ENCODE data around the gene ACP1.

Gene ACP1

GRCh38 chr2:264493-265468, at the start of gene ACP1:
Gene ACP1 (plus strand): TSS chr2:264947. CDS start chr2:264965, 18 bp downstream.
- peak; percentile 96 for DNase-seq (ENCODE audit: low spot score)

GRCh38 chr2:216068-216467, 48.7 kb upstream of the ACP1 start:
- DNase-seq (ENCODE audit: low spot score) = no peak

GRCh38 chr2:223451-223850, 41.3 kb upstream of the ACP1 start:
- DNase-seq (ENCODE audit: low spot score) = no peak

GRCh38 chr2:223971-224760, 40.6 kb upstream of the ACP1 start:
- DNase-seq (ENCODE audit: low spot score) = no peak

- no peak for DNase-seq (ENCODE audit: low spot score)
Observed at GRCh38 chr2:228115-228514, 36.6 kb upstream of the ACP1 start.

GRCh38 chr2:228518-229278, 36.0 kb upstream of the ACP1 start:
- no peak for DNase-seq (ENCODE audit: low spot score)

GRCh38 chr2:231521-232185, 33.1 kb upstream of the ACP1 start:
- no peak for DNase-seq (ENCODE audit: low spot score)

- no peak for DNase-seq (ENCODE audit: low spot score)
Observed at GRCh38 chr2:233030-233429, 31.7 kb upstream of the ACP1 start.

- peak; percentile 12 for DNase-seq (ENCODE audit: low spot score)
Observed at GRCh38 chr2:234421-234820, 30.3 kb upstream of the ACP1 start.

GRCh38 chr2:236993-237539, 27.7 kb upstream of the ACP1 start:
- DNase-seq (ENCODE audit: low spot score) = no peak

- no peak for DNase-seq (ENCODE audit: low spot score)
Observed at GRCh38 chr2:237878-238277, 26.9 kb upstream of the ACP1 start.

GRCh38 chr2:238431-238830, 26.3 kb upstream of the ACP1 start:
- no peak for DNase-seq (ENCODE audit: low spot score)

- no peak for DNase-seq (ENCODE audit: low spot score)
Observed at GRCh38 chr2:238869-239268, 25.9 kb upstream of the ACP1 start.

GRCh38 chr2:244547-244946, 20.2 kb upstream of the ACP1 start:
- DNase-seq (ENCODE audit: low spot score) = no peak

GRCh38 chr2:246489-247144, 18.1 kb upstream of the ACP1 start:
- DNase-seq (ENCODE audit: low spot score) = no peak

GRCh38 chr2:248724-249123, 16.0 kb upstream of the ACP1 start:
- DNase-seq (ENCODE audit: low spot score) = no peak

- DNase-seq (ENCODE audit: low spot score) = no peak
Observed at GRCh38 chr2:249538-250042, 15.2 kb upstream of the ACP1 start.

- DNase-seq (ENCODE audit: low spot score) = no peak
Observed at GRCh38 chr2:252001-252602, 12.6 kb upstream of the ACP1 start.

- DNase-seq (ENCODE audit: low spot score) = no peak
Observed at GRCh38 chr2:253202-253638, 11.5 kb upstream of the ACP1 start.

GRCh38 chr2:254241-254640, 10.5 kb upstream of the ACP1 start:
- DNase-seq (ENCODE audit: low spot score) = no peak

Data from HuH-7.5 (cell line).